GM12878 (cell line): ENCODE data around the gene SESN3.

Experiments
- CHD1 ChIP-seq: IDR thresholded peaks from 2 replicates; pipeline ENCODE4 v1.6.1; 2012; ENCODE audit warnings: low read depth, low read length, improper control_type of control experiment
- CREM ChIP-seq: IDR thresholded peaks from 2 replicates; pipeline ENCODE4 v1.6.1; 2014; ENCODE audit warnings: antibody characterized with exemption, low read depth
- CTCF ChIP-seq, 3 experiments: IDR thresholded peaks in 2 of 3; conservative IDR thresholded peaks in 1 of 3; 2 replicates each; pipeline ENCODE4 v1.5.1; 2011; ENCODE audit warnings: low read depth in 3 of 3, low read length in 3 of 3, mild to moderate bottlenecking in 3 of 3, control low read depth in 2 of 3, moderate library complexity in 2 of 3, inconsistent platforms in 1 of 3, mixed read lengths in 1 of 3; ENCODE audit not compliant: control insufficient read depth in 2 of 3, insufficient read depth in 1 of 3; ENCODE audit errors: extremely low read depth in 1 of 3
- EP300 ChIP-seq, 2 experiments: fragments of 150-350 bp in 1 of 2; IDR thresholded peaks; 2 replicates each; pipeline ENCODE4 v1.6.1; 2011 to 2012; ENCODE audit warnings: low read depth in 2 of 2, low read length in 2 of 2, borderline replicate concordance in 1 of 2, improper control_type of control experiment in 1 of 2, inconsistent platforms in 1 of 2; ENCODE audit not compliant: control insufficient read depth in 1 of 2
- JUND ChIP-seq: IDR thresholded peaks from 2 replicates; pipeline ENCODE4 v1.6.1; 2012; ENCODE audit warnings: low read depth, mild to moderate bottlenecking, low read length, improper control_type of control experiment, moderate library complexity
- NFYB ChIP-seq: IDR thresholded peaks from 2 replicates; pipeline ENCODE4 v1.6.1; 2011; ENCODE audit warnings: low read depth, mild to moderate bottlenecking, low read length, improper control_type of control experiment, moderate library complexity; ENCODE audit not compliant: insufficient read depth
- POLR2A ChIP-seq: IDR thresholded peaks from 2 replicates; pipeline ENCODE4 v1.6.1; 2011; ENCODE audit warnings: low read depth, mild to moderate bottlenecking, low read length
- RCOR1 ChIP-seq: conservative IDR thresholded peaks from 2 replicates; pipeline ENCODE4 v1.6.1; 2012; ENCODE audit warnings: low read depth, low read length, improper control_type of control experiment
- RELA ChIP-seq: fragments of 450-650 bp; IDR thresholded peaks from 2 replicates; pipeline ENCODE4 v1.8.0; 2014; ENCODE audit warnings: borderline replicate concordance; ENCODE audit not compliant: partially characterized antibody
- REST ChIP-seq: IDR thresholded peaks from 2 replicates; pipeline ENCODE4 v1.6.1; 2012; ENCODE audit warnings: mild to moderate bottlenecking, low read depth, low read length
- SMC3 ChIP-seq: IDR thresholded peaks from 2 replicates; pipeline ENCODE4 v1.6.1; 2011; ENCODE audit warnings: low read length, improper control_type of control experiment, borderline replicate concordance
- SP1 ChIP-seq: IDR thresholded peaks from one replicate; pipeline ENCODE4 v1.6.1; 2011; ENCODE audit warnings: low read depth, low read length
- YY1 ChIP-seq: IDR thresholded peaks from 2 replicates; pipeline ENCODE4 v1.6.1; 2011; ENCODE audit warnings: low read depth, mild to moderate bottlenecking, low read length

- no peak for TF ChIP-seq SP1
- no peak for TF ChIP-seq YY1
- TF ChIP-seq RELA, result no peak
- no peak for TF ChIP-seq EP300 (IDR thresholded peaks at IDR 0.05; ENCODE audit: borderline replicate concordance in 1 of 2, control insufficient read depth in 1 of 2, low read depth in 2 of 2, low read length in 2 of 2)
- TF ChIP-seq SMC3, result no peak
- no peak for TF ChIP-seq POLR2A
- TF ChIP-seq RCOR1, result no peak
- no peak for TF ChIP-seq JUND
- TF ChIP-seq NFYB, result no peak
- no peak for TF ChIP-seq REST
- no peak for TF ChIP-seq CREM
- no peak for TF ChIP-seq CTCF (IDR thresholded peaks at IDR 0.05 in 2 of 3, conservative IDR thresholded peaks at IDR 0.05 in 1 of 3; ENCODE audit: control insufficient read depth in 2 of 3, extremely low read depth in 1 of 3, insufficient read depth in 1 of 3, low read depth in 3 of 3, low read length in 3 of 3)
- no peak for TF ChIP-seq CHD1
These were observed 86.4 kb downstream of the SESN3 start for GRCh38 chr11:95144313-95145235.
